Spleen (tissue), 7 donors: ENCODE results near the gene IFIT1.

Experiments used
- POLR2AphosphoS5 ChIP-seq, 3 donors: sonication (generic); formaldehyde crosslinking; IDR thresholded peaks; one replicate each; pipeline ENCODE4 v1.5.1; 2017; ENCODE audit warnings: antibody characterized with exemption in 3 of 3
- TF ChIP-seq, protein P1 (sequence below), 11 experiments: fragments of 200-600 bp in 7 of 11; fragments of 450-650 bp in 4 of 11; sonication (generic) in 4 of 11; IDR thresholded peaks in 8 of 11; conservative IDR thresholded peaks in 3 of 11; 1 replicate in 7 of 11; 2 replicates in 4 of 11; pipeline versions ENCODE4 v1.4.0 to v1.8.0; 2016 to 2021; ENCODE audit warnings: antibody characterized with exemption in 11 of 11, inconsistent platforms in 4 of 11, mild to moderate bottlenecking in 1 of 11
- donor health status: DM: no; HTN: no; CAD: no; lungs with moderate emphysema.
- donor health status: DM: no; HTN: no; CAD: no.
- donor health status: DM: no; HTN: no; CAD: no.

DNA sequence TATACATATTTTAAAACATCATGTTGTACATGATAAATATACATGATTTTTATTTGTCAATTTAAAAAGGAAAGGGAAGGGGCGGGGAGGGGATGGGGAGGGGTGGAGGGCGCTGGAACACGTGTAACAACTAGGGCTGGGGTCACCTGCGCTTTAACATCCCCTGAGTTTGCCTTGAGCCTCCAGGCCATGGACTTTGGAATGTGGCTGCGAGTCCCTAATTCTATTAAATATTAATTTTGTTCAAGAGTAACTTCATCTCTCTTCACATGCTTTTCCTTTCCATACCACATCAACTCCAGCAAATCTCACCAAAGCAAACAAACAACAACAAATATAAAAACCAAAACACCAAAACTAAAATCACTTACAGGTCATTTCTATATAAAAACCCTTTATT lies 32.6 kb downstream of the IFIT1 start:
- TF ChIP-seq, protein P1, sequence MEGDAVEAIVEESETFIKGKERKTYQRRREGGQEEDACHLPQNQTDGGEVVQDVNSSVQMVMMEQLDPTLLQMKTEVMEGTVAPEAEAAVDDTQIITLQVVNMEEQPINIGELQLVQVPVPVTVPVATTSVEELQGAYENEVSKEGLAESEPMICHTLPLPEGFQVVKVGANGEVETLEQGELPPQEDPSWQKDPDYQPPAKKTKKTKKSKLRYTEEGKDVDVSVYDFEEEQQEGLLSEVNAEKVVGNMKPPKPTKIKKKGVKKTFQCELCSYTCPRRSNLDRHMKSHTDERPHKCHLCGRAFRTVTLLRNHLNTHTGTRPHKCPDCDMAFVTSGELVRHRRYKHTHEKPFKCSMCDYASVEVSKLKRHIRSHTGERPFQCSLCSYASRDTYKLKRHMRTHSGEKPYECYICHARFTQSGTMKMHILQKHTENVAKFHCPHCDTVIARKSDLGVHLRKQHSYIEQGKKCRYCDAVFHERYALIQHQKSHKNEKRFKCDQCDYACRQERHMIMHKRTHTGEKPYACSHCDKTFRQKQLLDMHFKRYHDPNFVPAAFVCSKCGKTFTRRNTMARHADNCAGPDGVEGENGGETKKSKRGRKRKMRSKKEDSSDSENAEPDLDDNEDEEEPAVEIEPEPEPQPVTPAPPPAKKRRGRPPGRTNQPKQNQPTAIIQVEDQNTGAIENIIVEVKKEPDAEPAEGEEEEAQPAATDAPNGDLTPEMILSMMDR (IDR thresholded peaks at IDR 0.05 in 8 of 11, conservative IDR thresholded peaks at IDR 0.05 in 3 of 11) = no peak
- TF ChIP-seq POLR2AphosphoS5 (IDR thresholded peaks at IDR 0.05) = no peak
